HG03460 (cell line): ENCODE results near the gene SH2D1A.
"Not testable (repeated sequence)": the region's sequence is repeated elsewhere in the genome, so short reads cannot be mapped to it uniquely, and the experiment has no call there.

Experiments used
- ATAC-seq: cut with Tn5 transposase; IDR thresholded peaks from one replicate; pipeline ENCODE4 v1.9.1; 2021; ENCODE audit not compliant: unreplicated experiment

Gene SH2D1A

DNA sequence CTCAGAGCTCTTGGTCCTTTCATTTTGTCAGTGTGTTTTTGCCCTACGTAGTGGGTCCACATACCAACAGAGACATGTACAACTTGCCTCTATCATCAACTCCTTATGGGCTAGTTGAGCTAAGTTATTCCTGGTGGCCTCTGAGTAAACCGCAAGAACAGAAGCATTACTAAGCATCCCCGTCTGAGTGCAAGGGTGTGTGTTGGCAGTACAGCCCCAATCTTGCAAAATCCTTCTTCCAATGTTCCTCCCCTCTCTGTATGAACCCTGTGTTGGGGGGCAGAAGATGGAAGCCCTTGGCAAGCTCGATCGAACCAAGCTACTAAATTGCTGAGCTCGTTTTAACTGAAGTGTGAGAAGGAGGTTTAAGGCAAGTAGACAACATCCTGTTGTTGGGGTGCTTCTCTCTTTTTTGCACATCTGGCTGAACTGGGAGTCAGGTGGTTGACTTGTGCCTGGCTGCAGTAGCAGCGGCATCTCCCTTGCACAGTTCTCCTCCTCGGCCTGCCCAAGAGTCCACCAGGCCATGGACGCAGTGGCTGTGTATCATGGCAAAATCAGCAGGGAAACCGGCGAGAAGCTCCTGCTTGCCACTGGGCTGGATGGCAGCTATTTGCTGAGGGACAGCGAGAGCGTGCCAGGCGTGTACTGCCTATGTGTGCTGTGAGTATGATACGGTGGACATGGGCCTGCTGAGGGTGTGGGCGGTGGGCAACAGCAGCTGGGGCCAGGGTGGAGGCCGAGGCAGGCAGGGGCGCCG lies at the start of gene SH2D1A:
Gene SH2D1A (plus strand): TSS at position 447 of the 760 bp plus-strand sequence. CDS start 80 bp downstream, at position 527.
- no peak for ATAC-seq

DNA sequence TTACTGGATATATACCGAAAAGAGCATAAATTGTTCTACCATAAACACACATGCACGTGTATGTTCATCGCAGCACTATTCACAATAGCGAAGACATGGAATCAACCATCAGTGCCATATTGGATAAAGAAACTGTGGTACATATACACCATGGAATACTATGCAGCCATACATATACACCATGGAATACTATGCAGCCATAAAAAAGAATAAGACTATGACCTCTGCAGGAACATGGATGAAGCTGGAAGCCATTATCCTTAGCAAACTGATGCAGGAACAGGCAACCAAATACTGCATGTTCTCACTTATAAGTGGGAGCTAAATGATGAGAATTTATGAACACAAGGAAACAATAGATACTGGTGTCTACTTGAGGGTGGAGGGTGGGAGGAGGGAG lies 47.0 kb upstream of the SH2D1A start:
- not testable (repeated sequence) for ATAC-seq

DNA sequence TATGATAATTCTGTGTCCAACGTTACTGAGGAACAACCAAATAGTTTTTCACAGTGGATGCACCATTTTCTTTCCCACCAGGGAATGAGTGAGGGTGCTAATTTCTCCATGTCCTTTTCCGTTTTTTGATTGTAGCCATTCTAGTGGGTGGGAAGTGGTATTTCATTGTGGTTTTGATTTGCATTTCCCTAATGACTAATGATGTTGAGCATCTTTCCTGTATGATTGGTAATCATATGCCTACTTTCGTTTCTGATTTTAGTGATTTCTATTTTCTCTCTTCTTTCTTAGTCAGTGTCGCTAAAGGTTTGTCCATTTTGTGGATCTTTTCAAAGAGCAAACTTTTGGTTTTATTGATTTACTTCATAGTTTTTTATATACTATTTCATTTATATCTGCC lies 46.0 kb upstream of the SH2D1A start:
- ATAC-seq, result no peak

DNA sequence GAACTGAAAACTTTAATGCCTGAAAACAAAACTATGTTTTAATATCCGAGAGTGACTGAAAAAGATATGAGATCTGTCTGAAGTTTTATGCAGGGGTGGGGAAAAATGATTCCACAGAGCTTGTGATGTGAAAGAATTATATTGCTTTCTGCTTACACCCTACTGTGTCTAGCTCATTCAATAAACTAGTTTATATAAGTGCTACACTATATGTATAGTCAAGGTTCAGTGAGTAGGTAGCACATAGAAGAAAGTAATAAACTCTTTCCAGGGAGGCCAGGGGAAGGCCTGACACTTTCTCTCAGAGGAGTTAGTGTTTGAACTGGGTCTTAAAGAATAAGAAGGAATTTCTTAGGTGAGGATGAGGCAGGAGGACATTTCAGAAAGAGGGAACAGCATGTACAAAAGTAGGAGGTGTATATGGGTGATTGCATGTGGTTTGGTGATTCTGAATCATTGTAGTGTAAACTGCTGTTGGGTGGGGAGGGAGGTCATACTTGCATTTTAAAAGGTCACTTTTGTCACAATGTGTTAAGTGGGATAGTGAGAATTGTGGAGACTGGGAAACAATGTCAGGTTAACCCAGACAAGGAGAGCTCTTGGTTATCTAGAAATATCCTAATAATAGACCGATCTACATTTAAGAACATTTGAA lies 39.0 kb upstream of the SH2D1A start:
- ATAC-seq, result no peak

DNA sequence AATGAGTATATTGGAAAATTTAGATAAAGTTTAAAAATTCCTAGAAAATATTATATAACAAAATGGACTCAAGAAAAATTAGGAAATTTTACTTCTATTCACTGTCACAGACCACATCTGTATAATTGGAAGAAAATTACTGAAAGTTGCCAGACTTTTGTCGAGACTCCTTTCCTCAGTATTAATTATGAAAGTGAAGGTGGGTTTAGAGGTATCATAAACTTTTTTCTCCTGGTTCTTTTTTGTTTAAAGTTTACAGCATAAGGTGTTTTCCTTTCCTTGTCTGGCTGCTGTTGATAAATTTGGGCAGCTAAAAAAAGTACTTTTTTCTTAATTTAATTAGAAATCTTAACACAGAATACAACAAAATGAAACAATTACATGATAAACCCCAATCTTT lies 20.6 kb upstream of the SH2D1A start:
- no peak for ATAC-seq

DNA sequence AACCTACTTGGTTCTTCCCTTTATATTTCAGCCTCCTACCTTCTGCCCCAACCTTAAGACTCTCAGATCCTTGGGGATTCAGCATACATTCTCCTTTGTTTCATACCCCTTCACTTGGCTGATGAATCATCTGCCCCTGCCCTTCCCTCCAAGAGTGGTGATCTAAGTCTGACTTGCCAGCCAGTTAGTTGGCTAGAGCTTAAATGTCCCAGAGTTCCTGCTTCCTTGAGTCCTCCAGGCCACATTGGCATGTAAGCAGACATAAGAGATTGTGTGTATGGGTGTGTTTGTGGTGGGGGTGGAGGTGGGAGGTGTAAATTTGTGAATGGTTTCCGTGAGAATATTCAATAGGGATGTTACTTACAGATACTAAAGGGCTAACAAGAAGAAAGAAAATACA lies 17.6 kb upstream of the SH2D1A start:
- no peak for ATAC-seq

DNA sequence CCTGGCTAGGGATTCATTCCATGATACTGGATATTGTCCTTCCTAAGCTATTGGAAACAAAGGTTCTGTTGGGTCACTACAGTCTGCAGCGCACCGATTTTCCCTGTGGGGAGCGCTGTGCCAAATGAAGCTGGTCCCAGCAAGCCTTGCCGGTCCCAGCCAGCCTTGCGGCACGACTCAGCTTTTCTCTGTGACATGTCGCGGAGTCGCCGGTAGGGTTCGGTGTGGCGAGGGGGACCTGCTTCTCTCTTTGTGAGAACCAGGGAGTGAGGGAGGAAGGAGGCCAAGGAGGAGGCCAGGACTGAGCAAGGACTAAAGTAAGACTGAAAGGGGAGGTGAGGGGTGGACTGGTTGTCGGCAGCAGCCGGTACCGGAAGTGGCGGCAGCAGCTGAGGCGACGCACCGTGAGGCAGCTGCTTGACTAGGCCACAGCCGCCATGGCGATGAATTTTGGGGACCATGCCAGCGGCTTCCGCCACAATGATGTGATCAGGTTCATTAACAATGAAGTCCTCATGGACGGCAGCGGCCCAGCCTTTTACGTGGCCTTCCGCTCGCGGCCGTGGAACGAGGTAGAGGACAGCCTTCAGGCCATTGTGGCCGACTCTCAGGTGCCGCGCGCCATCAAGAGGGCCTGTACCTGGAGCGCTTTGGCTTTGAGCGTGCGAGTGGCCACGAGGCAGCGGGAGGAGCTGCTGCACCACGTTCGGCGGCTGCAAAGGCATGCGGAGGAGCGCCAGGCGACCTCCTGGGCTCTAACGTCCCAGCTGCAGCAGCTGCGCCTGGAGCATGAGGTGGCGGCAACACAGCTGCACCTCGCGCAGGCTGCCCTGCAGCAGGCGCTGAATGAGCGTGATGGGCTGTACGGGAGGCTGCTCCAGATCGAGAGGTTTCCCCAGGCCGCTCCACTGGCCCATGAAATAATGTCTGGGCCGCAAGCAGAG lies 13.6 kb upstream of the SH2D1A start, which contains the start of gene TEX13D:
Gene TEX13D (plus strand): TSS at position 180 of the 944 bp plus-strand sequence. CDS start 258 bp downstream, at position 438.
- ATAC-seq, result no peak

DNA sequence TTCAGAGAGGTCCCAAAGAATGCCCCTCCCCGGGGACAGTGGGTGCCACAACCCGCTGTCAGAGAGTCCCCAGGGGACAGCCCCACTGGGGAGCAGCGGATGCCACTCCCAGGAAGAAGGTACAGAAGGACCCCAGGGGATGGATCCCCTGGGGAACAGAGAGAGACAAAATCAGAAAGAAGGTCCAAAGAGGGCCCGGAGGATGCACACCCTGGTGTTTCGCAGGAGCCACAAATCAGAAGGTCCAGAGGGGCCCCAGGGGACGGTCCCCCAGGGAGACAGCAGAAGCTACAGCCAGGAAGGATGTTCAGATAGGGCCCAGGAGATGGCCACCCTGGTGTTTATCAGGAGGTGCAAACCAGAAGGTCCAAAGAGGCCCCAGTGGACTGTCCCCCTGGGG lies 12.5 kb upstream of the SH2D1A start:
- ATAC-seq, result no peak

DNA sequence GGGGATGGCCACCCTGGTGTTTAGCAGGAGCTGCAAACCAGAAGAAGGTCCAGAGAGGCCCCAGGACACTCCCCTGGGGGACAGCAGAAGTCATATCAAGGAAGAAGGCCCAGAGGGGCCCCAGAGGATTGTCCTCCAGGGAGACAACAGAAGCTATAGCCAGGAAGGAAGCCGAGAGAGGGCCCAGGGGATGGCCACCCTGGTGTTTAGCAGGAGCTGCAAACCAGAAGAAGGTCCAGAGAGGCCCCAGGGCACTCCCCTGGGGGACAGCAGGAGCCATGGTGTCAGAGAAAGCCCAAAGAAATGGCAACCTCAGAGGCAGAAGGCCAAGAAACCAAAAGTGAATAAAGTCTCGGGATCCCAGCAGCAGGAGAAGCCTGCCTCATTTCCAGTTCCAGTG lies 11.8 kb upstream of the SH2D1A start:
- ATAC-seq, result not testable (repeated sequence)

DNA sequence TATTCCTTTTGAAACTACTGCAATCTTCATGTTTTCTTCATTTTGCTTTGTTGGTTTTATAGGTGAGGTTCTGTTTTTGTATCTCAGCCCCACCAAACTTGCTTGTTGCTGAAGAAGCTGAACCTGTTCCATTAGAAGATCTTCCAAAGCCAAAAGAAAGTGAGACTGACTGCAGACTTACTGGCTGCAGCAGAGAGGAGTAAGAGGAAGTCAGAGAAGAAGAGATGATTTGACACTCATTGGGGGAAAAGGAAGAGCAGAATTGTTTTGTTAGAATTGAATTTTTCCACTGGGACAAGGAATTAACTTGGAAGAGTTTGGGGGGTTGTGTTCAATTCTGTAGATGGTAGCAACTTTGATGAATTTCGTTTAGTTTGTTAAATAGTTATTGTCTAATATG lies 10.8 kb upstream of the SH2D1A start:
- ATAC-seq, result no peak

DNA sequence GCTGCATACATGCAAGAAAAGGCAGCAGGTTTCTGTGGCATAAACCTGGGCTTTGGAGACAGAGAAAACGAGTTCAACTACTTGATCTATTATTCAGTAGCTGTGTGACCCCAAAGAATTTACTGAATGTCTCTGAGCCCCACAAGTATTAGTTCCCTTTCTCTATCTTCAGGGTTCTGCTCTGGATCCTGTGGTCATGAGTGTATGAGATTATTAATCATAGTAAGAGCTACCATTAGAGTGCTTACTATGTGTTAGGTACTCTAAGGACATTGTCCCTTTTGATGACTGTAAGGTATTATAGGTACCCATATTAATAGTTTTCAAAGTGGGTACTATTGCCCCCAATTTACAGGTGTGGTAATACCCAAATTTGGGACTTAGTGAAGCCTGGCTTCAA lies 8.4 kb upstream of the SH2D1A start:
- ATAC-seq, result no peak

DNA sequence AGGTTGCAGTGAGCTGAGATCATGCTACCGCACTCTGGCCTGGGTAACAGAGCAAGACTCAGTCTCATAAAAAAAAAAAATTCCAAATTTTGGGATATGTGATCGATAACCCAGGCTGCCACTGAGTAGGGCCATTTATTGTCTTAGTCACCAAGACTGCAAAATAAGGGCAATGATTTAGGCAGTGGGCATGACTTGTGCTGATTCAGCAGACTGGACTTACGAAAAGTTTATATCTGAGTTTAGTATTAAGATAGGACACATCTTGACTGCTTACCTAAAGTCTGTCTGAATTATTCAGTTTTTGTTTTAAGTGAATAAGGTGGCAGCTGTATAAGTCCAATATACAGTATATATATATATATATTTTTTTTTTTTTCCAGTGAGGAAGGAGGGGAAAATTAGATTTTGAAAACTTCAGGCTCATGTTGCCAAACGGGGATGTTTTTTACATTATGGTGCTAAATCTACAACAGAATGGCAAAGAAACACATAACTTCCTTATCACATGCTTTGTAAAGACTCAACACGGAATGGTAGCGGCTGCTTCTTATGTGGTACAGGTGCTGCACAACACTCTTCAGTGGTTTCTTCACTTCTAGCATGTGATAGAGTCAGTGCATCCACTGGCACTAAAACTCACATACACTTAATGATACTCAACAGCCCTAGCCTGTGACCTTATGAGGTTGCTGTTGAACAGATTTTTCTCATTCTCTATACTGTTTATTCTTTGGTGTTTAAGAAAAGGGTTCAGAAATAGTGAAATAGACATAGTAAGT lies 7.4 kb upstream of the SH2D1A start:
- no peak for ATAC-seq

DNA sequence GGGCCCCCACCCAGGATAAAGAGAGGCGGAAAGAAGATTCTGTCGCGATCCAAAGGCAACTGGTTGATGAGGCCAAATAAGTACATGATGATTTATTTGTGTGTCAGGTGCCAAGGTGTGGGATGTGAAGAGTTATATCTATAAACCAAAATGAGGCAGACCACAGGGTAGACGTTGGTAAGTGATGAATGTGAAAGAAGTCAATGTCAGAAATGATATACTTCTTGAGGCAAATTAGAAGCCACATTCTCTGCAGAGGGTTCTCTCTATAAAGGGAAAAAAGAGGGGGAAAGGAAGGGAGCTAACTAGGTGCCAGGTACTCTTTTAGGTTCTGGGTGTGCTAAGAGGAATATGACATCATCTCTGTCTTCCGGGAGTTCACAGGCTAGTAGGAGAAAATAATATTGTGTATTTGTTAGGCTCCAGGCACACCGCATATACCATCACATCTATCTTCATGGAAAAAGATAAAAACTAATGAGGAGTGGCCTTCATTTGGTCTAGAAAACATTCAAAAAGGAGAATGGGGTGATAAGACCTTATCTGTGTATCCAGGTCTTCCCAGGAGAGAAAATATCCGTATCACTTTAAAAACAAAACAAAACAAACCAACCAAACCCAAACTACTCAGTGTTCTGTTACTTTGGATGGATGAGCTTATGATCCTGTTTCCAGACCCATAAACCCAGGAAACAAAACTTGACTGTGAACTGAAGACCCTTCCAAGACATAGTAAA lies 4.8 kb upstream of the SH2D1A start:
- ATAC-seq, result no peak

DNA sequence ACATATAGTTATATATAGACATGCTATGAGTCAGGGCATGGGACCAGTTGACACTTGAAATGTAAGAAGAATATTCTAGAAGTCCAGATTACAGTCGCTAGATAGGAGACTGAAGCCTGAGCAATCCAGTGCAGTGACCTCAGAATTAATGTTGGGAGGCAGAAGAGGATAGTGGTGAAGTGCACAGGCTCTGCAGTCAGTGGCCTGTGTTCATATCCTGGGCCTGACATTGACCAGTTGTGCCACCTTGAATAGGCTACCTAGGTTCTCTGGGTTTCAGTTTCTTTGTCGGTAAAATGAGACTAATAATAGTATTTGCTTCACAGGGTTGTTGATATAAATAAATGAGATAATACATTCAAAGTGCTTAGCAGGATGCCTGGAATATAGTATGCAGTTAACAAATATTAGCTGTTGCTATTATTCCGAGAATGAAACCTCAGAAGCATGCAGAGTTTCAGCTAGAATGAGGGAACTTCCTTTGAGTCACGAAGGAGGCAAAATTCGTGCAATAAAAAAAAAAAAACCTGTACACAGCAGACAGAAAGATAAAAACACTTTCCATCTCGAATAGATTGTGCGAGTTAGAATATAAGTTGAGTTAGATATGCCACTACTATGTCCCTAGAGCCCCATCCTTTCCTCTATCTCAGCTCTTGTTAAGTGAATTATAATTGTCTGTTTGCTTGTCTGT lies 4.0 kb upstream of the SH2D1A start:
- no peak for ATAC-seq

DNA sequence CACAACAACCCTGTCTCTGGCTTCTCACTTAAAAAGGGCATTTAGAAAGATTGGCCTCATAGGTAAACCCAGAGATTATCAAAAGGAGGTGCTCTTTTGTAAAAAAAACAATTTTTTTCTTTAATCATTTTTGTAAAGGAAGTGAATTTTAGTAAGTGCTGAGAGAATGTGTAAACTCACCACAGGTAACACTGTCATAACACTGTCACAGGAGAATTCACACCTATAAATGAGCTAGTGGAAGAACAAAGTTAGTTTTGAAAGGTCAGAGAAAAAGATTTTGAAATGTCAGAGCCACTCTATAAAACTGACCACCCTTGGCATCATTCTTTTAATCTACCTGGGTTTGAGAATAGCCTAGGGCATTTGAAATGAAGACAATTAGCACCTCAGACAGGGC lies 3.3 kb upstream of the SH2D1A start:
- no peak for ATAC-seq

DNA sequence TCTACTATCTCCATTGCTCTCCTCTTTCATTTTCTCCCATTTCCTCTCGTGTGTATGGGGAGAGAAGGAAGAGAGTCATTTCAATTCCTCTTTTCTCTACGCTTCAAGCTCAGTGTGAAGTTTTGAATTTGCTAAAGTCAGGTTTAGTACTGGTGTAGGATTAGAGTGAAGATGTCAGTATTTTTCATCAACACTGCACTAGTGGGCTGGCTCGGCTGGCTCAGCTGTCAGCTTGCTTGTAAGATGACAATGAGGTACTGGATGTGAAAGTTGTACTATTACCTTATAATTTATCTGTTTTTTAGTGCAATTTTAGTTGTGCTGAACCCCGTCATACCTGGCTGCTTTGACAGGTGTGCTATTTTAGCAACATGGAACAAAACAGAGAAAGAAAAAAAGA lies 2.1 kb upstream of the SH2D1A start:
- no peak for ATAC-seq

DNA sequence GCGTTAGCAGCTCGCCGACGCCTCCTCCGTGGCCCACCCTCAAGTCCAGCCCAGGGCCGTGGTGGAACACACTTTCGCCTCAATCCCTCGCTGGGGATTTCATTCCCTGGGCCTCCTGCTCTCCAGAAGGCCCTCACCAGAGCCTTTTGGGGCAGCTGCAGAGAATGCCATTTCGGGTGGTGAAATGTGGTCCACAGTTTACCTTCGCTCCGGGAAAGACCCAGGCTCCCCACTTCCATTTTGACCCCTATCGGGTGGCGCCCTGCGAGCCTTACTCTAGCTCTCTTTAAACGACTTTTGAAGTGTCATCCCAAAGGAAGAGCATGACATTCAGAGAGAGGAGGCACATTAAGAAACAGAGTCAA lies 496 bp downstream of the SH2D1A start:
- ATAC-seq, result no peak

DNA sequence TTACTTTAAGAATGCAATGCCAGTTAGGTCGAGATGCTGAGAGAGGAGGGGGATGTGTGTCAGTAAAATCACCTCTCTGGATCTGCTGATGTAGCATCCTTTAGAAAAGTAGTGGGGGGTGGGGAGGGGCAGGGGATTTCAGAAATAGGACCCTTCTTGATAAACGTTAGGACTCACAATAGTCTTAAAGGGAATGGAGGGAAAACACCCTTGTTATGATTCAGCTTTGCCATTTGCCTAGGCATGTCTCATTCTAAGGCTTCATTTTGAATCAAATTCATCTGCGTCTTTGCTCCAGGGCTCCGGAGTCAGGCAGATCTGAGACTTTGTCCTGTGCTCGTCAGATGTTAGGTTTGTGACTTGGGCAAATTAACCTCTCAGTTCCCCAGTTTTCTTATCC lies 879 bp downstream of the SH2D1A start:
- ATAC-seq, result no peak

DNA sequence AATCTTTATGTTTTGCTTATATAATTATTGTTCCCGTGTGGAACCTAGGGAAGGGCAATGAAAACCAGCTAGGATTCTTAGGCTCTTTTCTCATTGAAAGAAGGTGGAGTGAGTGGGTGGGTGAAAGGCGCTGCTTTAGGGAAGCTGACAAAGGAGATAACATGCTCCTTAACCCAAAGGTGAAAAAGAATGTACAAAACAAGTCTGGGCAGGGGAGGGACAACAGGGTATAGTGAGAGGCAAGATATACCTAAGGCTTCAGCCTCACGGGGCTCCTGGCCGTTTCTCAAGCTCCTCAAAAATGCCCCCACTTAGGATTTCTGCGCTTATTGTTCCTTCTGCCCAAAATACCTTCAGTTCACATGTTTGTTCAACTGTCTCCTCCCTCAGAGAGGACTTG lies 1.8 kb downstream of the SH2D1A start:
- ATAC-seq, result no peak
